HG02759 (cell line): ENCODE measurements around the gene GHDC.
"Not testable (repeated sequence)": the region's sequence is repeated elsewhere in the genome, so short reads cannot be mapped to it uniquely, and the experiment has no call there.

Source experiments
- ATAC-seq: cut with Tn5 transposase; IDR thresholded peaks from one replicate; pipeline ENCODE4 v1.9.1; 2021; ENCODE audit warnings: mild to moderate bottlenecking, moderate library complexity; ENCODE audit not compliant: unreplicated experiment

GHDC gene

GRCh38 chr17:42159796-42160530 is 34.3 kb downstream of the GHDC start:
- no peak for ATAC-seq

DNA sequence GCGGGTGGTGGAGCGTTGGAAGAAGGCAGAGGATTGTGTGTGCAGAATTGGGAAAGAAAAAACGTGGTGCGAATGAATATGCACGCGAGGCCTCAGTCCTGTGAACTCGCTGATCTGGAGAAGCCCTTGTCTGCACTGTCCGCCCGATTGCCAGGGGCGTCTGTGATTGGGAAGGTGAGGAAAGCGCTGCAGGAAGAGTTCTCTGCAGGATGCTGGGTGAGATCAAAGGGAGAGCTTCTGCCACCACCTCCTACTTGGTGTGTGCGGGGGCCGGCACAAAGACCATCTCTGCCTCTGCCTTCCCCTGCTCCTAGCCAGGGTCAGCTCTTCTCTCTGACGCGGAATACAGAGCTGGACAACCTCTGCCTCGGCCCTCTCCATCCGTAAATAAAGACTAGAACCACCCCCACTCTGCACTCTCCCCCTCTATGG is 38.7 kb downstream of the GHDC start:
- no peak for ATAC-seq

GRCh38 chr17:42153919-42154742 is 40.2 kb downstream of the GHDC start:
- no peak for ATAC-seq

DNA sequence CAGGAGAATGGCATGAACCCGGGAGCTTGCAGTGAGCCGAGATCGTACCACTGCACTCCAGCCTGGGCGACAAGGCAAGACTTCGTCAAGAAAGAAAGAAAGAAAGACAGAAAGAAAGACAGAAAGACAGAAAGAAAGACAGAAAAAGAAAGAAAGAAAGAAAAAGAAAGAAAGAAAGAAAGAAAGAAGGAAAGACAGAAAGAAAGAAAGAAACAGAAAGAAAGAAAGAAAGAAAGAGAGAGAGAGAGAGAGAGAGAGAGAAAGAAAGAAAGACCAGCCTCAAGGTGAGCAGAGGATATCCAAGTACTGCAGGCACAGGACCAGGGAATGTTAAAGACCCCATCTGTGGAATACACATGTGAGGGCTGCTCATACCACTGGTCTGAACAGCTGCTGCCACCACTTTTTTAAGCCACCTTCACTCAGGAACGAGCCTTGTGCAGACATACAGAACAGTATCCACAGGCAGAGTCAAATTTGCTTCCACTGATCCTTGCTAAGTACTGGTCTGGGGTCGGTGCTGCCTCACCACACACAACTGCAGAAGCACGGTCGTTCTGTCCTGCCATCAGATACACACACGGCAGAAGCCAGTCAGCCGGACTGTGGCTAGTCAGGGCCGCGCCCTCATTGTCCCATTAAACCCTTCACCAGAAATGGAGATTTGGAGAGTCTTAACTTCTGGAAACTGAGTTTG is 47.2 kb downstream of the GHDC start:
- no peak for ATAC-seq

GRCh38 chr17:42143138-42143537 is 51.2 kb downstream of the GHDC start:
- ATAC-seq: not testable (repeated sequence)

- ATAC-seq: no peak
Measured at GRCh38 chr17:42142371-42142896, 51.9 kb downstream of the GHDC start.

DNA sequence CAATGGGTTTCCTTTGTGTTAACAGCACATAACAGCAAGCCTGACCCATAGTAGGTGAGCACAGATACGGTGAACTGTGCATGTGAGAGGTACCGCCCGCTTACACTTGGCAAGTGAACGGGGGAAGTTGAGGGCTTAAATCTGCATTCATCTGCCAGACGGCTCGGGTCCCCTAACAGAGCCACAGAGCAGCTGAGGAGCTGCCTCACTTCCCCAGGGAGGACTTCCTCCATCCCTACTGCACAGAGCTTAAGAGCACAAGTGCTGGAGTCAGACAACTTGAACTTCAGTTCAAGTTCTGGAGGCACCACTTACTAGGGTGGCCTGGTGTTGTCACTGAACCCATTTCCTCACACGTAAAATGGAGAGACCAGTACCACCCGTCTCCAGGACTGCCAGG is 52.9 kb downstream of the GHDC start:
- ATAC-seq: no peak

- not testable (repeated sequence) for ATAC-seq
Measured at GRCh38 chr17:42140690-42141089, 53.6 kb downstream of the GHDC start.
